Measurements from ENCODE around the gene AMBP. TPM values are rescaled to one million over a fixed set of nuclear protein-coding genes. Genes with fewer than 3 reads are reported as not detected.
A peak's percentile ranks its signal among the peaks of the same experiment; 100 is the strongest.

Gene AMBP
- total RNA-seq, 1 donor from 2014 or later, result not detected

- Mint-ChIP-seq H3K4me3 (ENCODE audit: unreplicated experiment) (no peak overlapping the region), H3K27me3 (ENCODE audit: low read depth) (peaks cover 4% of the 10 kb centered on the region), H3K4me1 (ENCODE audit: low read depth) (peaks cover 21% of the 10 kb centered on the region), H3K27ac (ENCODE audit: unreplicated experiment) (no peak overlapping the region), H3K36me3 (ENCODE audit: low read depth) (peaks cover 6% of the 10 kb centered on the region), H3K9me3 (ENCODE audit: low read depth) (peaks cover 6% of the 10 kb centered on the region)
- DNase-seq (ENCODE audit: low spot score), result no peak
- TF ChIP-seq CTCF (IDR thresholded peaks at IDR 0.05), result no peak
These were observed 18.0 kb downstream of the AMBP start for GRCh38 chr9:114060070-114060469.

- Mint-ChIP-seq H3K27ac (ENCODE audit: unreplicated experiment) (peak overlapping the region; percentile 30), H3K27me3 (ENCODE audit: low read depth) (peaks cover 2% of the 10 kb centered on the region), H3K4me3 (ENCODE audit: unreplicated experiment) (no peak overlapping the region), H3K36me3 (ENCODE audit: low read depth) (peaks cover 6% of the 10 kb centered on the region), H3K4me1 (ENCODE audit: low read depth) (peaks cover 21% of the 10 kb centered on the region), H3K9me3 (ENCODE audit: low read depth) (peaks cover 6% of the 10 kb centered on the region)
- DNase-seq (ENCODE audit: low spot score), result no peak
- no peak for TF ChIP-seq CTCF (IDR thresholded peaks at IDR 0.05)
These were observed 18.9 kb downstream of the AMBP start for GRCh38 chr9:114059047-114059803.

- H3K4me3 Mint-ChIP-seq (ENCODE audit: unreplicated experiment), result no peak overlapping the region
- H3K36me3 Mint-ChIP-seq (ENCODE audit: low read depth), result peaks cover 6% of the 10 kb centered on the region
These were observed 19.4 kb downstream of the AMBP start for GRCh38 chr9:114058688-114059046.

GRCh38 chr9:114057161-114057885, 20.8 kb downstream of the AMBP start:
- H3K27me3 Mint-ChIP-seq (ENCODE audit: low read depth), result no peaks in the 10 kb centered on the region
- H3K4me1 Mint-ChIP-seq (ENCODE audit: low read depth), result peaks cover 21% of the 10 kb centered on the region
- DNase-seq (ENCODE audit: low spot score), result peak; percentile 48
- H3K4me3 Mint-ChIP-seq (ENCODE audit: unreplicated experiment), result no peak overlapping the region
- H3K9me3 Mint-ChIP-seq (ENCODE audit: low read depth), result no peaks in the 10 kb centered on the region
- peaks cover 6% of the 10 kb centered on the region for H3K36me3 Mint-ChIP-seq (ENCODE audit: low read depth)
- no peak for TF ChIP-seq CTCF (IDR thresholded peaks at IDR 0.05)
- no peak overlapping the region for H3K27ac Mint-ChIP-seq (ENCODE audit: unreplicated experiment)

More at GRCh38 chr9:114058688-114059046, 19.4 kb downstream of the AMBP start:
- TF ChIP-seq CTCF (IDR thresholded peaks at IDR 0.05), result no peak
- Mint-ChIP-seq H3K27me3 (ENCODE audit: low read depth) (peaks cover 2% of the 10 kb centered on the region), H3K27ac (ENCODE audit: unreplicated experiment) (peak overlapping the region; percentile 30), H3K4me1 (ENCODE audit: low read depth) (peaks cover 21% of the 10 kb centered on the region), H3K9me3 (ENCODE audit: low read depth) (peaks cover 4% of the 10 kb centered on the region)
- DNase-seq (ENCODE audit: low spot score), result peak; percentile 60

- Mint-ChIP-seq H3K36me3 (ENCODE audit: low read depth) (peaks cover 10% of the 10 kb centered on the region), H3K4me3 (ENCODE audit: unreplicated experiment) (no peak overlapping the region), H3K27me3 (ENCODE audit: low read depth) (no peaks in the 10 kb centered on the region), H3K4me1 (ENCODE audit: low read depth) (peaks cover 21% of the 10 kb centered on the region), H3K9me3 (ENCODE audit: low read depth) (no peaks in the 10 kb centered on the region), H3K27ac (ENCODE audit: unreplicated experiment) (no peak overlapping the region)
- DNase-seq (ENCODE audit: low spot score), result peak; percentile 50
- no peak for TF ChIP-seq CTCF (IDR thresholded peaks at IDR 0.05)
These were observed 21.6 kb downstream of the AMBP start for GRCh38 chr9:114056527-114056926.
